Measurements from ENCODE around the gene CC2D1A. TPM values are rescaled to one million over a fixed set of nuclear protein-coding genes. Genes with fewer than 3 reads are reported as not detected.

Gene CC2D1A
- total and polyA plus RNA-seq, 2 experiments from 2014 or later: 23.1 to 39.7 TPM

DNA sequence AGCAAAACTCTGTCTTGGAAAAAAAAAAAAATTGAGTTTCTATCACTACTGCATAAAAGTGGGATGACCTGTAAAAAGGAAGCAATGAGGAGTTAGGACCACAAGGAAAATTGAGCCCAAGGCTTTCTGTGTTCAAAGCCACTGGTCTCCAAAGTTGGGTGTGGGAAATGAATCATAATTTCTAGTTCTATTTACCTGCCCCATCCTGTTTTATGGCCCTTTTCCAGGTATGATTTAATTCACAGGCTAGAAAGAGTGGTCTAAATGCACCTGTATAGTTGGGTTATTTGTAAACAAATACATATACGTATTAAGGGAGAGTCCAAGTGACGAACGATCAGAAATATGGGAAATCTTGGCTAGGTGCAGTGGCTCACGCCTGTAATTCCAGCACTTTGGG, 40.4 kb downstream of the CC2D1A start:
- ATAC-seq (no peak), DNase-seq (ENCODE audit: low spot score) (no peak)
- no peaks in the 10 kb centered on the region for H3K4me1 Mint-ChIP-seq
- H3K79me2 ChIP-seq (replicated peaks; ENCODE audit: insufficient read depth): no peaks in the 10 kb centered on the region
- H3K27me3 Mint-ChIP-seq (ENCODE audit: insufficient read depth, low read depth, poor library complexity): peaks cover 3% of the 10 kb centered on the region
- peaks cover 3% of the 10 kb centered on the region; the same call in 2 of the 3 replicates for H3K9me3 Mint-ChIP-seq
- no peaks in the 10 kb centered on the region for H3K36me3 Mint-ChIP-seq (ENCODE audit: low read depth)
- no peak overlapping the region for H3K4me3 Mint-ChIP-seq
- no peaks in the 10 kb centered on the region for H3F3A ChIP-seq (replicated peaks; ENCODE audit: low read depth)
- H3K36me3 ChIP-seq (ENCODE audit: insufficient read depth): no peaks in the 10 kb centered on the region
- no peak overlapping the region for H3K4me3 ChIP-seq
- H2AFZ ChIP-seq: no peak overlapping the region
- H4K20me1 ChIP-seq (replicated peaks; ENCODE audit: insufficient read depth): no peaks in the 10 kb centered on the region
- no peaks in the 10 kb centered on the region for H3K27me3 ChIP-seq (ENCODE audit: insufficient read depth)
- no peak overlapping the region for H3K27ac Mint-ChIP-seq
- H3K9me2 ChIP-seq (ENCODE audit: insufficient read depth): no peaks in the 10 kb centered on the region
- H3K27ac ChIP-seq (ENCODE audit: low read depth): no peak overlapping the region
- no peak overlapping the region for H3K4me2 ChIP-seq
- no peaks in the 10 kb centered on the region for H3K4me1 ChIP-seq (ENCODE audit: insufficient read depth)
- TF ChIP-seq ZNF331 (CRISPR knock-in tag; IDR thresholded peaks at IDR 0.05; ENCODE audit: low read depth): no peak
- TF ChIP-seq JUNB (IDR thresholded peaks at IDR 0.05; ENCODE audit: unreplicated experiment): no peak
- TF ChIP-seq, protein P1, sequence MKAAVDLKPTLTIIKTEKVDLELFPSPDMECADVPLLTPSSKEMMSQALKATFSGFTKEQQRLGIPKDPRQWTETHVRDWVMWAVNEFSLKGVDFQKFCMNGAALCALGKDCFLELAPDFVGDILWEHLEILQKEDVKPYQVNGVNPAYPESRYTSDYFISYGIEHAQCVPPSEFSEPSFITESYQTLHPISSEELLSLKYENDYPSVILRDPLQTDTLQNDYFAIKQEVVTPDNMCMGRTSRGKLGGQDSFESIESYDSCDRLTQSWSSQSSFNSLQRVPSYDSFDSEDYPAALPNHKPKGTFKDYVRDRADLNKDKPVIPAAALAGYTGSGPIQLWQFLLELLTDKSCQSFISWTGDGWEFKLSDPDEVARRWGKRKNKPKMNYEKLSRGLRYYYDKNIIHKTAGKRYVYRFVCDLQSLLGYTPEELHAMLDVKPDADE (IDR thresholded peaks at IDR 0.05): no peak
- no peak for TF ChIP-seq ZNF114 (CRISPR knock-in tag; IDR thresholded peaks at IDR 0.05)
- TF ChIP-seq, protein P2, sequence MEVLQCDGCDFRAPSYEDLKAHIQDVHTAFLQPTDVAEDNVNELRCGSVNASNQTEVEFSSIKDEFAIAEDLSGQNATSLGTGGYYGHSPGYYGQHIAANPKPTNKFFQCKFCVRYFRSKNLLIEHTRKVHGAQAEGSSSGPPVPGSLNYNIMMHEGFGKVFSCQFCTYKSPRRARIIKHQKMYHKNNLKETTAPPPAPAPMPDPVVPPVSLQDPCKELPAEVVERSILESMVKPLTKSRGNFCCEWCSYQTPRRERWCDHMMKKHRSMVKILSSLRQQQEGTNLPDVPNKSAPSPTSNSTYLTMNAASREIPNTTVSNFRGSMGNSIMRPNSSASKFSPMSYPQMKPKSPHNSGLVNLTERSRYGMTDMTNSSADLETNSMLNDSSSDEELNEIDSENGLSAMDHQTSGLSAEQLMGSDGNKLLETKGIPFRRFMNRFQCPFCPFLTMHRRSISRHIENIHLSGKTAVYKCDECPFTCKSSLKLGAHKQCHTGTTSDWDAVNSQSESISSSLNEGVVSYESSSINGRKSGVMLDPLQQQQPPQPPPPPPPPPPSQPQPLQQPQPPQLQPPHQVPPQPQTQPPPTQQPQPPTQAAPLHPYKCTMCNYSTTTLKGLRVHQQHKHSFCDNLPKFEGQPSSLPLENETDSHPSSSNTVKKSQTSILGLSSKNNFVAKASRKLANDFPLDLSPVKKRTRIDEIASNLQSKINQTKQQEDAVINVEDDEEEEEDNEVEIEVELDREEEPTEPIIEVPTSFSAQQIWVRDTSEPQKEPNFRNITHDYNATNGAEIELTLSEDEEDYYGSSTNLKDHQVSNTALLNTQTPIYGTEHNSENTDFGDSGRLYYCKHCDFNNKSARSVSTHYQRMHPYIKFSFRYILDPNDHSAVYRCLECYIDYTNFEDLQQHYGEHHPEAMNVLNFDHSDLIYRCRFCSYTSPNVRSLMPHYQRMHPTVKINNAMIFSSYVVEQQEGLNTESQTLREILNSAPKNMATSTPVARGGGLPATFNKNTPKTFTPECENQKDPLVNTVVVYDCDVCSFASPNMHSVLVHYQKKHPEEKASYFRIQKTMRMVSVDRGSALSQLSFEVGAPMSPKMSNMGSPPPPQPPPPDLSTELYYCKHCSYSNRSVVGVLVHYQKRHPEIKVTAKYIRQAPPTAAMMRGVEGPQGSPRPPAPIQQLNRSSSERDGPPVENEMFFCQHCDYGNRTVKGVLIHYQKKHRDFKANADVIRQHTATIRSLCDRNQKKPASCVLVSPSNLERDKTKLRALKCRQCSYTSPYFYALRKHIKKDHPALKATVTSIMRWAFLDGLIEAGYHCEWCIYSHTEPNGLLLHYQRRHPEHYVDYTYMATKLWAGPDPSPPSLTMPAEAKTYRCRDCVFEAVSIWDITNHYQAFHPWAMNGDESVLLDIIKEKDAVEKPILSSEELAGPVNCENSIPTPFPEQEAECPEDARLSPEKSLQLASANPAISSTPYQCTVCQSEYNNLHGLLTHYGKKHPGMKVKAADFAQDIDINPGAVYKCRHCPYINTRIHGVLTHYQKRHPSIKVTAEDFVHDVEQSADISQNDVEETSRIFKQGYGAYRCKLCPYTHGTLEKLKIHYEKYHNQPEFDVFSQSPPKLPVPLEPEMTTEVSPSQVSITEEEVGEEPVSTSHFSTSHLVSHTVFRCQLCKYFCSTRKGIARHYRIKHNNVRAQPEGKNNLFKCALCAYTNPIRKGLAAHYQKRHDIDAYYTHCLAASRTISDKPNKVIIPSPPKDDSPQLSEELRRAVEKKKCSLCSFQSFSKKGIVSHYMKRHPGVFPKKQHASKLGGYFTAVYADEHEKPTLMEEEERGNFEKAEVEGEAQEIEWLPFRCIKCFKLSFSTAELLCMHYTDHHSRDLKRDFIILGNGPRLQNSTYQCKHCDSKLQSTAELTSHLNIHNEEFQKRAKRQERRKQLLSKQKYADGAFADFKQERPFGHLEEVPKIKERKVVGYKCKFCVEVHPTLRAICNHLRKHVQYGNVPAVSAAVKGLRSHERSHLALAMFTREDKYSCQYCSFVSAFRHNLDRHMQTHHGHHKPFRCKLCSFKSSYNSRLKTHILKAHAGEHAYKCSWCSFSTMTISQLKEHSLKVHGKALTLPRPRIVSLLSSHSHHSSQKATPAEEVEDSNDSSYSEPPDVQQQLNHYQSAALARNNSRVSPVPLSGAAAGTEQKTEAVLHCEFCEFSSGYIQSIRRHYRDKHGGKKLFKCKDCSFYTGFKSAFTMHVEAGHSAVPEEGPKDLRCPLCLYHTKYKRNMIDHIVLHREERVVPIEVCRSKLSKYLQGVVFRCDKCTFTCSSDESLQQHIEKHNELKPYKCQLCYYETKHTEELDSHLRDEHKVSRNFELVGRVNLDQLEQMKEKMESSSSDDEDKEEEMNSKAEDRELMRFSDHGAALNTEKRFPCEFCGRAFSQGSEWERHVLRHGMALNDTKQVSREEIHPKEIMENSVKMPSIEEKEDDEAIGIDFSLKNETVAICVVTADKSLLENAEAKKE (CRISPR knock-in tag; IDR thresholded peaks at IDR 0.05): no peak
- no peak for TF ChIP-seq STAT1 (IDR thresholded peaks at IDR 0.05; ENCODE audit: unreplicated experiment)
- TF ChIP-seq, protein P3, sequence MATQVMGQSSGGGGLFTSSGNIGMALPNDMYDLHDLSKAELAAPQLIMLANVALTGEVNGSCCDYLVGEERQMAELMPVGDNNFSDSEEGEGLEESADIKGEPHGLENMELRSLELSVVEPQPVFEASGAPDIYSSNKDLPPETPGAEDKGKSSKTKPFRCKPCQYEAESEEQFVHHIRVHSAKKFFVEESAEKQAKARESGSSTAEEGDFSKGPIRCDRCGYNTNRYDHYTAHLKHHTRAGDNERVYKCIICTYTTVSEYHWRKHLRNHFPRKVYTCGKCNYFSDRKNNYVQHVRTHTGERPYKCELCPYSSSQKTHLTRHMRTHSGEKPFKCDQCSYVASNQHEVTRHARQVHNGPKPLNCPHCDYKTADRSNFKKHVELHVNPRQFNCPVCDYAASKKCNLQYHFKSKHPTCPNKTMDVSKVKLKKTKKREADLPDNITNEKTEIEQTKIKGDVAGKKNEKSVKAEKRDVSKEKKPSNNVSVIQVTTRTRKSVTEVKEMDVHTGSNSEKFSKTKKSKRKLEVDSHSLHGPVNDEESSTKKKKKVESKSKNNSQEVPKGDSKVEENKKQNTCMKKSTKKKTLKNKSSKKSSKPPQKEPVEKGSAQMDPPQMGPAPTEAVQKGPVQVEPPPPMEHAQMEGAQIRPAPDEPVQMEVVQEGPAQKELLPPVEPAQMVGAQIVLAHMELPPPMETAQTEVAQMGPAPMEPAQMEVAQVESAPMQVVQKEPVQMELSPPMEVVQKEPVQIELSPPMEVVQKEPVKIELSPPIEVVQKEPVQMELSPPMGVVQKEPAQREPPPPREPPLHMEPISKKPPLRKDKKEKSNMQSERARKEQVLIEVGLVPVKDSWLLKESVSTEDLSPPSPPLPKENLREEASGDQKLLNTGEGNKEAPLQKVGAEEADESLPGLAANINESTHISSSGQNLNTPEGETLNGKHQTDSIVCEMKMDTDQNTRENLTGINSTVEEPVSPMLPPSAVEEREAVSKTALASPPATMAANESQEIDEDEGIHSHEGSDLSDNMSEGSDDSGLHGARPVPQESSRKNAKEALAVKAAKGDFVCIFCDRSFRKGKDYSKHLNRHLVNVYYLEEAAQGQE (IDR thresholded peaks at IDR 0.05; ENCODE audit: unreplicated experiment): no peak
- TF ChIP-seq EZH2phosphoT487 (IDR thresholded peaks at IDR 0.05; ENCODE audit: unreplicated experiment): no peak
- no peak for TF ChIP-seq EZH2 (IDR thresholded peaks at IDR 0.05; ENCODE audit: low read depth, unreplicated experiment)
- TF ChIP-seq POLR2AphosphoS5 (IDR thresholded peaks at IDR 0.05; ENCODE audit: low read depth): no peak
- TF ChIP-seq CREB1 (CRISPR knock-in tag; IDR thresholded peaks at IDR 0.05; ENCODE audit: low read depth): no peak
- TF ChIP-seq, protein P4, sequence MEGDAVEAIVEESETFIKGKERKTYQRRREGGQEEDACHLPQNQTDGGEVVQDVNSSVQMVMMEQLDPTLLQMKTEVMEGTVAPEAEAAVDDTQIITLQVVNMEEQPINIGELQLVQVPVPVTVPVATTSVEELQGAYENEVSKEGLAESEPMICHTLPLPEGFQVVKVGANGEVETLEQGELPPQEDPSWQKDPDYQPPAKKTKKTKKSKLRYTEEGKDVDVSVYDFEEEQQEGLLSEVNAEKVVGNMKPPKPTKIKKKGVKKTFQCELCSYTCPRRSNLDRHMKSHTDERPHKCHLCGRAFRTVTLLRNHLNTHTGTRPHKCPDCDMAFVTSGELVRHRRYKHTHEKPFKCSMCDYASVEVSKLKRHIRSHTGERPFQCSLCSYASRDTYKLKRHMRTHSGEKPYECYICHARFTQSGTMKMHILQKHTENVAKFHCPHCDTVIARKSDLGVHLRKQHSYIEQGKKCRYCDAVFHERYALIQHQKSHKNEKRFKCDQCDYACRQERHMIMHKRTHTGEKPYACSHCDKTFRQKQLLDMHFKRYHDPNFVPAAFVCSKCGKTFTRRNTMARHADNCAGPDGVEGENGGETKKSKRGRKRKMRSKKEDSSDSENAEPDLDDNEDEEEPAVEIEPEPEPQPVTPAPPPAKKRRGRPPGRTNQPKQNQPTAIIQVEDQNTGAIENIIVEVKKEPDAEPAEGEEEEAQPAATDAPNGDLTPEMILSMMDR (conservative IDR thresholded peaks at IDR 0.05; ENCODE audit: low read depth in 2 of 2): no peak
- TF ChIP-seq NANOG (IDR thresholded peaks at IDR 0.05; ENCODE audit: borderline replicate concordance): no peak
